GM12878 (cell line): Measurements from ENCODE around the gene TULP4. TPM values are rescaled to one million over a fixed set of nuclear protein-coding genes. Genes with fewer than 3 reads are reported as not detected.

Source experiments
- ATAC-seq: fragments of 200-7000 bp; cut with Tn5 transposase; 3 replicates; pipeline ENCODE4 v1.9.1; 2020; ENCODE audit warnings: mild to moderate bottlenecking, moderate library complexity
- BruUV-seq: library from RNA; stranded (reverse); fragments of 400-500 nt; replicated peaks from 2 replicates; lab custom pipeline; 2021; lab: Mats Ljungman, UMichigan
- CTCF ChIA-PET: fragments of 300-600 bp; sonication (Branson Sonifier 250); formaldehyde crosslinking; extraction: SDS; loops from one replicate; lab custom pipeline; 2021; ENCODE audit warnings: inconsistent platforms; lab: Yijun Ruan, JAX
- POLR2A ChIA-PET: fragments of 350-600 bp; formaldehyde crosslinking; extraction: SDS; loops from one replicate; lab custom pipeline; 2021; ENCODE audit warnings: inconsistent platforms; lab: Charles Lee
- RAD21 ChIA-PET: fragments of 300-600 bp; sonication (Branson Sonifier 250); formaldehyde crosslinking; loops from one replicate; lab custom pipeline; 2023; ENCODE audit warnings: antibody characterized with exemption; ENCODE audit not compliant: unreplicated experiment; lab: Charles Lee
- SMC1A ChIA-PET: fragments of 300-600 bp; sonication (Branson Sonifier 250); formaldehyde crosslinking; loops from one replicate; lab custom pipeline; 2023; ENCODE audit not compliant: unreplicated experiment, uncharacterized antibody; lab: Charles Lee
- DNase-seq: peaks from one replicate; pipeline ENCODE4 v3.0.0-alpha.2; 2011; ENCODE audit warnings: low read depth, low spot score
- FAIRE-seq: peaks from 3 replicates; lab custom pipeline; 2011; peaks lifted over from hg19 to GRCh38; lab: Jason Lieb, UNC
- H2AFZ ChIP-seq: 2 replicates; pipeline ENCODE4 v1.6.0; 2011; ENCODE audit warnings: low read depth, low read length, control low read depth; ENCODE audit not compliant: control insufficient read depth
- H3K27ac ChIP-seq: 2 replicates; pipeline ENCODE4 v1.5.1; 2011; ENCODE audit warnings: control low read depth; ENCODE audit not compliant: control insufficient read depth, insufficient read depth
- H3K27me3 ChIP-seq, 2 experiments: replicated peaks in 1 of 2; 2 replicates each; pipeline versions ENCODE4 v1.6.0 to v1.6.1; 2011; ENCODE audit warnings: low read length in 1 of 2; ENCODE audit not compliant: control insufficient read depth in 2 of 2, insufficient read depth in 2 of 2
- H3K36me3 ChIP-seq, 2 experiments: 2 replicates each; pipeline ENCODE4 v1.5.1; 2011; ENCODE audit warnings: low read length in 1 of 2; ENCODE audit not compliant: control insufficient read depth in 2 of 2, insufficient read depth in 2 of 2
- H3K4me1 ChIP-seq: 2 replicates; pipeline ENCODE4 v1.6.1; 2011; ENCODE audit warnings: mild to moderate bottlenecking, low read length, moderate library complexity, mixed read lengths; ENCODE audit not compliant: control insufficient read depth, insufficient read depth
- H3K4me2 ChIP-seq: 2 replicates; pipeline ENCODE4 v1.6.0; 2011; ENCODE audit warnings: control low read depth; ENCODE audit not compliant: control insufficient read depth, insufficient read depth
- H3K4me3 ChIP-seq: fragments of 200-600 bp; sonication (generic); 2 replicates; pipeline ENCODE4 v1.5.1; 2016
- H3K79me2 ChIP-seq: 2 replicates; pipeline ENCODE4 v1.6.0; 2011; ENCODE audit warnings: low read length; ENCODE audit not compliant: control insufficient read depth, insufficient read depth
- H3K9ac ChIP-seq: 2 replicates; pipeline ENCODE4 v1.8.0; 2011; ENCODE audit warnings: low read length, control low read depth, mixed read lengths; ENCODE audit not compliant: control insufficient read depth, insufficient read depth
- H3K9me3 ChIP-seq: replicated peaks from 3 replicates; pipeline ENCODE4 v1.5.1; 2011; ENCODE audit warnings: mild to moderate bottlenecking, low read length; ENCODE audit not compliant: control insufficient read depth, insufficient read depth
- H4K20me1 ChIP-seq: 2 replicates; pipeline ENCODE4 v1.6.0; 2011; ENCODE audit not compliant: control insufficient read depth, insufficient read depth
- ATF7 ChIP-seq: fragments of 450-650 bp; IDR thresholded peaks from 2 replicates; pipeline ENCODE4 v1.6.1; 2016; ENCODE audit warnings: low read depth, mild to moderate bottlenecking
- DPF2 ChIP-seq: fragments of 450-650 bp; IDR thresholded peaks from 2 replicates; pipeline ENCODE4 v1.6.1; 2017; ENCODE audit warnings: mild to moderate bottlenecking
- EED ChIP-seq: sonication (generic); IDR thresholded peaks from 2 replicates; pipeline ENCODE4 v1.6.1; 2016; ENCODE audit warnings: antibody characterized with exemption, low read depth
- FOXM1 ChIP-seq: IDR thresholded peaks from 2 replicates; pipeline ENCODE4 v1.6.1; 2012; ENCODE audit warnings: low read depth, mild to moderate bottlenecking, inconsistent platforms, low read length, moderate library complexity
- IRF4 ChIP-seq: IDR thresholded peaks from 2 replicates; pipeline ENCODE4 v1.6.1; 2011; ENCODE audit warnings: low read depth, low read length
- JUNB ChIP-seq: IDR thresholded peaks from 2 replicates; pipeline ENCODE4 v1.6.1; 2016; ENCODE audit warnings: antibody characterized with exemption, mild to moderate bottlenecking
- STAT1 ChIP-seq: fragments of 450-650 bp; conservative IDR thresholded peaks from 2 replicates; pipeline ENCODE4 v1.6.1; 2014; ENCODE audit warnings: antibody characterized with exemption, mild to moderate bottlenecking
- ZNF207 ChIP-seq: fragments of 450-650 bp; IDR thresholded peaks from 2 replicates; pipeline ENCODE4 v1.6.1; 2014; ENCODE audit warnings: antibody characterized with exemption, mild to moderate bottlenecking, borderline replicate concordance
- WGBS: methylation state at CpG from one replicate; pipeline ENCODE4 v1.1.6; 2016; ENCODE audit warnings: low lambda C conversion rate; ENCODE audit not compliant: insufficient replicate concordance, insufficient coverage; ENCODE audit errors: missing lambda C conversion rate; 5-methylcytosine and 5-hydroxymethylcytosine counted together
- in situ Hi-C: fragments of 300-500 bp; cut with MboI; formaldehyde crosslinking; loops from 9 replicates; pipeline ENCODE4 v1.14.3; 2018; ENCODE audit warnings: mixed read lengths
- intact Hi-C: fragments of 100-400 bp; cut with micrococcal nuclease; formaldehyde crosslinking; loops from one replicate; pipeline ENCODE4 v1.14.2; 2022; ENCODE audit not compliant: unreplicated experiment
- polyA plus RNA-seq, 11 experiments: library from polyadenylated mRNA; depleted of rRNA in 4 of 11; unstranded in 6 of 11; stranded (reverse) in 5 of 11; fragments of >200 nt; fragmentation: Nextera tagmentation in 4 of 11; fragmentation: Illumina TruSeq in 1 of 11; extraction: Ambion mirVana in 4 of 11; extraction: Trizol in 1 of 11; gene quantifications; 1 replicate in 1 of 11; 2 replicates in 10 of 11; pipeline versions ENCODE4 v1.2.1 to v1.2.3, GENCODE V29; 2011 to 2016; ENCODE audit warnings: inconsistent platforms in 2 of 11, missing spikeins in 2 of 11, low read depth in 1 of 11
- total RNA-seq, 4 experiments: library from RNA; depleted of rRNA in 3 of 4; stranded (reverse); fragments of >200 nt in 3 of 4; fragmentation: Illumina TruSeq in 1 of 4; extraction: Trizol in 1 of 4; gene quantifications; 2 replicates each; pipeline versions ENCODE4 v1.2.1 to v1.2.3, GENCODE V29; 2013 to 2021

TULP4 gene
- total and polyA plus RNA-seq, 10 of the 15 experiments (the other 5 are each of a cell fraction or from before 2014, with no cell fraction given), result 0.73 to 31.8 (median 14.0) TPM

- Histone ChIP-seq H3K27me3 (no peaks in the 10 kb centered on the region), H4K20me1 (no peaks in the 10 kb centered on the region; the same call in 1 of the 2 replicates), H3K4me3 (no peak overlapping the region), H2AFZ (no peak overlapping the region), H3K9me3 (no peaks in the 10 kb centered on the region), H3K36me3 (no peaks in the 10 kb centered on the region; a peak in 2 of 4 replicates), H3K4me1 (peaks cover 6% of the 10 kb centered on the region), H3K9ac (no peak overlapping the region), H3K4me2 (no peak overlapping the region; the same call in 1 of the 2 replicates), H3K27ac (no peak overlapping the region), H3K79me2 (no peaks in the 10 kb centered on the region)
- CTCF ChIA-PET, result interaction anchor here (0.7 to 1.2 kb wide), 2 partner anchors 13 to 129 kb away, joined by 3 read pairs; no protein-coding TSS in a partner anchor
- SMC1A ChIA-PET, result interaction anchor here (1.3 kb wide), 1 partner anchor 18 kb away, joined by 5 read pairs; no protein-coding TSS in a partner anchor
- no peak for ATAC-seq
- no TSS peak for BruUV-seq
- POLR2A ChIA-PET, result no interaction called here
- intact Hi-C loops (no loop called here), in situ Hi-C loops (no loop called here)
- DNase-seq, result no peak
- no peak for TF ChIP-seq FOXM1
- FAIRE-seq, result no peak
- 91% methylated on average over 7 of the region's 7 CpGs for WGBS
- RAD21 ChIA-PET, result no interaction called here
Measured at GRCh38 chr6:158379336-158379735, 67.1 kb downstream of the TULP4 start.

GRCh38 chr6:158381214-158381613 is 68.9 kb downstream of the TULP4 start:
- H3K9ac ChIP-seq, result no peak overlapping the region
- ChIA-PET RAD21 (interaction anchor here (0.6 to 1.5 kb wide), 3 partner anchors 53 to 167 kb away, joined by 3 to 4 read pairs (median 3); no protein-coding TSS in a partner anchor), SMC1A (interaction anchor here (1.6 kb wide), 1 partner anchor 55 kb away, joined by 3 read pairs; no protein-coding TSS in a partner anchor), CTCF (interaction anchor here (0.7 to 1.1 kb wide), 3 partner anchors 20 to 167 kb away, joined by 3 read pairs; no protein-coding TSS in a partner anchor), POLR2A (no interaction called here)
- intact Hi-C loops (no loop called here), in situ Hi-C loops (no loop called here)
- peaks cover 6% of the 10 kb centered on the region for H3K4me1 ChIP-seq
- DNase-seq (no peak), ATAC-seq (no peak), FAIRE-seq (no peak)
- no peaks in the 10 kb centered on the region for H3K9me3 ChIP-seq
- no peak overlapping the region for H3K4me3 ChIP-seq
- H2AFZ ChIP-seq, result no peak overlapping the region
- no peak overlapping the region for H3K4me2 ChIP-seq
- no TSS peak for BruUV-seq
- no peaks in the 10 kb centered on the region for H3K27me3 ChIP-seq
- no peaks in the 10 kb centered on the region; the same call in 1 of the 2 replicates for H4K20me1 ChIP-seq
- no peaks in the 10 kb centered on the region; a peak in 1 of 4 replicates for H3K36me3 ChIP-seq
- WGBS, result 92% methylated on average over 2 of the region's 2 CpGs
- TF ChIP-seq EED (no peak), JUNB (no peak), ZNF207 (no peak), DPF2 (no peak), IRF4 (no peak), ATF7 (no peak), STAT1 (no peak)
- H3K79me2 ChIP-seq, result no peaks in the 10 kb centered on the region
- no peak overlapping the region for H3K27ac ChIP-seq
